Measurements from ENCODE around the gene RTBDN.
A peak's percentile ranks its signal among the peaks of the same experiment; 100 is the strongest.

The RTBDN gene

DNA sequence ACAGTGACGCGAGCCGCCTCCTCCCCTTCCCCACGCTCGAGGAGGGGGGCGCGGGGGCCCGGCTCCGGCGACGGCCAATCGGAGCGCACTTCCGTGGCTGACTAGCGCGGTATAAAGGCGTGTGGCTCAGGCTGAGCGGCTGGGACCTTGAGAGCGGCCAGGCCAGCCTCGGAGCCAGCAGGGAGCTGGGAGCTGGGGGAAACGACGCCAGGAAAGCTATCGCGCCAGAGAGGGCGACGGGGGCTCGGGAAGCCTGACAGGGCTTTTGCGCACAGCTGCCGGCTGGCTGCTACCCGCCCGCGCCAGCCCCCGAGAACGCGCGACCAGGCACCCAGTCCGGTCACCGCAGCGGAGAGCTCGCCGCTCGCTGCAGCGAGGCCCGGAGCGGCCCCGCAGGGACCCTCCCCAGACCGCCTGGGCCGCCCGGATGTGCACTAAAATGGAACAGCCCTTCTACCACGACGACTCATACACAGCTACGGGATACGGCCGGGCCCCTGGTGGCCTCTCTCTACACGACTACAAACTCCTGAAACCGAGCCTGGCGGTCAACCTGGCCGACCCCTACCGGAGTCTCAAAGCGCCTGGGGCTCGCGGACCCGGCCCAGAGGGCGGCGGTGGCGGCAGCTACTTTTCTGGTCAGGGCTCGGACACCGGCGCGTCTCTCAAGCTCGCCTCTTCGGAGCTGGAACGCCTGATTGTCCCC, 42.9 kb downstream of the RTBDN start, which contains the start of gene JUNB:
Gene JUNB, plus strand, starts transcription at position 142 of the 706 bp plus-strand sequence. Its CDS starts 286 bp downstream, at position 428.
- DNase-seq: peak; percentile 97

DNA sequence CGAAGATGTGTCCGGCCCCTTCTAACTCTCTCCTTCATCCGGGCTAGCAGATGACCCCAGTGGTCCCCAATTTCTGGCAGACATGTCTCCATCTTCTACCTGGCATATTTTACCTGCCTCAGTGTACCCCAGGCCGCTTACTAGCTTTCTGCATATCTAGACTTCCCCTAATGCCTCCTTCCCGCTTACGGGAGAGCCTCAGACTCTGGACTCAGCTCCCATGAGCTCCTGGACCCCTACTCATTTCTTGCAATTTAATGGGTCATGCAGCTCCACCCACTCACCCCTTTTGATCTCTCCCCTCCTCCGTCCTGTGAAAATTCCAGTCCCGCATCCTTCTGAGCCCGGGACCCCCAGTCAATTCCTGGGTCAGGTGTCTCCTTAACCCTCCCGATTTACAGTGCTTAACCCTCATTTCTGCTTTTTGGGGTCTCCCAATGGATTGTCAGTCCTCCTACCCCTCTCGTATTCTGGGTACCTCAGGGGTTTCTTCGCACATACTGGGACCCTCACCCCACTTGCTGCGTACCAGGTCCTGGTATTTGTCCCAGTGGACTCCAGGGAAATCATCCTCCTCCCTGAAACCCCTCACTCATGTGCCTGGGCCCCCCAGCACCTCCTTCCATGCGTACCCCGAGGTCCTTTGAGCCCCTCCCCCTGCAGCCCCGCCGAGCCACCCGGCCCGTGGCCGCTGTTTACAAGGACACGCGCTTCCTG, 43.6 kb downstream of the RTBDN start:
- no peak for DNase-seq

DNA sequence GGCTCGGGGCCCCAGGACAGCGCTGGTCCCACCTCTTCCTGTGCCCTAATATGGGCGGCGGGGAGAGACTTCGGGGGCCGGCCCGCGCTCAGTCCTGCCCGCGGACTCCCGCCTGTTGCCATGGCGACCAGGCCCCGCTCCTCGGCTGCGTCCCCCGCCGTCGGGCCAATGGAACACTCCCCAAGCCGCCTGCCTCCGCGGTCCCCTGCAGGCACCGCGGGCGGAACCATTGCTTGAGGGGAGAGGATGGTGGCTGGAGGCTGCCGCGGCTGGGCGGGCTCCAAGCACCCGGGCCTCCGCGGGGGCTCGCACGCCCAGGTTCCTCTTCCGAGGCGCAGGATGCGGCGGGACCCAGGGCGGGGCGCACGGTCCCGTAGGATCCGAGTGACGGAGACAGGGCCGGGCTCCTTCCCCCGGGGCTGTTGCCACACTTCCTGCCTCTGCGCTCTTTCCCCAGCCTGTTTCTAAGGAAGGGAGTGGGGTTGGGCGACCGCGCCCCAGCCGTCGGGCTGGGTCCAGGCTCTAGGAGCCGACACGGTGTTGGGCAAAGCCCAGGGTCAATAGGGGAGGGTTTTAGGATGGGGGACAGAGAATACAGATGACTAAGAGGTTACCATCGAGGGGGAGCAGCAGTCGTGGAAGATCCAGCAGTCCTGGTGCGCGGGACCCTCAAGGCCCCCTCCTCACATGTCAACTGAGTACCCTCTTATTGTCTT, 44.3 kb downstream of the RTBDN start:
- DNase-seq: peak; percentile 86

DNA sequence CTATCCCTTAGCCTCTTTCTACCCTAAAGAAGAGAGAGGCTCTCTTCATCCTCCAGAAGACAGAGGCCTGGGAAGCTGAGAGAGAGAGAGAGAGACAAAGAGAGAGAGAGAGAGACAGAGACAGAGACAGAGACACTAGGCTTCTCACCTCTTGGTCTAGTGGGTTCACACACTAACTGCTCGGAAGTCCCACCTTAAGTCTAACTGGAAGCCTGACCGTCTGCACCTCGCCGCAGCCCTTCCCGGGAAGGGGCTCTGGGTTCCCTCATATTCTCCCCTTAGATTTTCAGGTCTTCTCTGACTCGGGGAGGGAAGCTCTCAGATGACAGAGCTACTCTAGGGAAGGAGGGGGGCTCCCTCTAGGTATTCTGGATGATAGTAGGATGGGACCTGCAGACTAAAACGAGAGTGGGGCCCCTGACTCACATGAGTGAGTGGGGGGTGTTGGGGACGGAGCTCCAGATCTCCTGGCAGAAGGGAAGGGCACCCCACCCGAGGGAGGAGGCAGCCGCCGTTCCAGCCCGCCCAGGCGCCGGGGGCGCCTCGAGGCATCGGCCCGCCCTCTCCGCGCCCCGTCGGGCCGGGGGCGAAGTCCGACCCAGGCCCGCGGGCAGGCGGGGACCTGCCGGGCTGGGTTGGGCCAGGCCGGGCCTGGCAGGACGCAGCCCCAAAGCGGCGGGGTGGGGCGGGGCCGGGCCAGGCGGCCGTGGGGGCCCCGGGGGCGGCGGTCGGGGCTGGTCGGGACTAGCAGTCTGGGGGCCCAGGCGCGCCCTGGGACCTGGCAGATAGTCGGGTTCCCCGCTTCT, 45.1 kb downstream of the RTBDN start:
- DNase-seq: peak; percentile 28

DNA sequence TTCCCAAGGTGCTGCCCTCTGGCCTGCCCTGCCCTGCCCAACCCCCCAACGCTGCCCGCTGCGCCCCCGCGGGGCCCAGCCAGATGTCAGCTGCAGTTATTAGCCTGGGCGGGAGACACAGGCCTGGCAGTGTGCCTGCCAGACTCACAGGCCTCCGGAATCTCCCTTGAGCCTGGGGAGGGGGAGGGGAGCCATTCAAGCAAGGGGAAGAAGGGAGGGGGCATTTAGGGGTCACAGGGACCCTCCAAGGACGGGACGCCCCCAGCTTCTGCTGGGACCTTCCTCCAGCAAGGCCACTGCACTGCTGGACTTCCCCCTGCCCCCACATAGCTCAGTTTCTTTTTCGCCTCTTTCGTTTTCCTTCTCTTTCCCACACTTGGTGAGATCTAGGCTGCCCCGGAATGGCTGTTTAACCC, 45.7 kb downstream of the RTBDN start:
- peak; percentile 56 for DNase-seq

DNA sequence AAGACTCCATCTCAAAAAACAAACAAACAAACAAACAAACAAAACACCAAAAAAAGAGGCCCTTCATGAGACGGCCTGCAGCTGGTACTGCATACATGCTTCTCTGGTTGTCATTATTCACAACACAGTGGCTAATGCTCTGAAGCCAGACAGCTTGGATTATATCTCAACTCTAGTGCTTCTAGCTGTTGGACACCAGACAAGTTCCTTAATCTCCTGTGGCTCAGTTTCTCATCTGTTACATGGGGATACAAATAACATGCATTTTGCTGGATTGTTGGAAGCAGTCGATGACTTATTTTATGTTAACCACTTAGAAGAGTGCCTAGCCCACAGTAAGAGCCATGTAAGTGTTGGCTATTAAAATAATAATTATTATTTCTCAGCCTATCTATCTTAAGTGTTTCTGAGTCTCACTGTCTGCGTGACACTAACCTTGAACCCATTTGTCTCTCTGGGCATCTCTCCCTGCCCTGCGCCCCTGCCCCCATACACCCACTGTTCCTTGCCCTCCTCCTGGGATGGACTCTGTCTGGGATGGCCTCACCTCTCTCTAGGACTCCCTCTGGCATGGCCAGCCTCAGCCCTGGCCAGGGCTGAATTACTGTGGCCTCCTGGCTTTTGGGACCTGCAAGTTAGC, 46.2 kb downstream of the RTBDN start:
- no peak for DNase-seq

DNA sequence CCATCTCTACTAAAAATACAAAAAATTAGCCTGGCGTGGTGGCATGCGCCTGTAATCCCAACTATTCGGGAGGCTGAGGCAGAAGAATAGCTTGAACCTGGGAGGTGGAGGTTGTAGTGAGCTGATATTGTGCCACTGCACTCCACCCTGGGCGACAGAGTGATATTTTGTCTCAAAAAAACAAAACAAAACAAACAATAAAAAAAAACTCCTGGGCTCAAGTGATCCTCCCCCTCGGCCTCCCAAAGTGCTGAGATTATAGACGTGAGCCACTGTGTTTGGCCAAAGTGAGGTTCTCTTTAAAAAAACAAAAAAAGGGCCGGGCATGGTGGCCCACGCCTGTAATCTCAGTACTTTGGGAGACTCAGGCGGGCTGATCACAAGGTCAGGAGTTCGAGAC, 46.9 kb downstream of the RTBDN start:
- DNase-seq: no peak

DNA sequence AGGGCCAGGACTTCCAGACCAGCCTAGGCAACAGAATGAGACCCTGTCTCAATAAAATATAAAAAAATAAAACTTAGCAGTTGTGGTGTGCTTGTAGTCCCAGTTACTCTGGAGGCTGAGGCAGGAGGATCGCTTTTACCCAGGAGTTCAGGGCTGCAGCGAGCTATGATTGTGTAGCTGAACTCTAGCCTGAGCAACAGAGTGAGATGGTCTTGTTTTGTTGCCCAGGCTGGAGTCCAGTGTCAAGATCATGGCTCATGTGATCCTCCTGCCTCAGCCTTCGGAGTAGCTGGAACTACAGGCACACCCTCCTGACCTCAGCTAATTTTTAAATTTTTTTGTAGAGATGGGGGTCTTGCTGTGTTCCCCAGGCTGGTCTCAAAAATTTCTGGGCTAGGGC, 47.4 kb downstream of the RTBDN start:
- no peak for DNase-seq

DNA sequence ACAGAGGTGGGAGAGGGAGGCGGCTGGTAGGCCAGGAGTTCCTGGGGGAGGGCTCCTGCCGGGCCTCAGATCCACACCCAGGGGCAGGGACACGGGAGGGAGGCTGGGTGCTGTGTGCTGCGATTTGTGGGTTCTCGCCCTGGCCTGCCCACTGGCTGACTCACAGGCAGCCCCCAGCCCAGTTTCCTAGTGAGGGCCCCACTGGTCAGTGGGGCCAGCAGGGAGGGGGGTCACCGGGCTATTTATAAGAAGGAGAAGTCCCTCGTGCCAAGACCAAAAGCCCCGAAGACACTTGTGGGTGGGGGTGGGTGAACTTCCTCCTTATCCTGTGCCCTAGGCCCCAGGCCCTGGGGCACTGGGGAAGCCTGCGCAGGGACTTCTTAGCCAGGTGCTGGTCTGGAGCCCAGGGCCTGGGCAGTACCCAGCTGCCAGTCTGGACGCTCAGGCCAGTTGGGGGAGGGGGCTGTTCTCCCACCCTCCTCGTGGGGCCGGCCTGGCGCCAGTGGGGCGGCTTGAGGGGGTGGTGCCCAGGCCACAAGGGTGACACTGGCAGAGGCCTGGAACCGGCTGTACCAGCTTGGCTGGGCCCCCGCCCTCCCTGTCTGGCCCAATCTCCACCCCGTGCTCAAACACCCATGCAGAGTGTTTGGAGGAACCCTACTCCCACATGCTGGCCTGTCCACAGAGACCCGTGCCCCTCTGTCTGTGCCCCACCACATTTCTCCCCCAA, 48.1 kb downstream of the RTBDN start:
- no peak for DNase-seq

DNA sequence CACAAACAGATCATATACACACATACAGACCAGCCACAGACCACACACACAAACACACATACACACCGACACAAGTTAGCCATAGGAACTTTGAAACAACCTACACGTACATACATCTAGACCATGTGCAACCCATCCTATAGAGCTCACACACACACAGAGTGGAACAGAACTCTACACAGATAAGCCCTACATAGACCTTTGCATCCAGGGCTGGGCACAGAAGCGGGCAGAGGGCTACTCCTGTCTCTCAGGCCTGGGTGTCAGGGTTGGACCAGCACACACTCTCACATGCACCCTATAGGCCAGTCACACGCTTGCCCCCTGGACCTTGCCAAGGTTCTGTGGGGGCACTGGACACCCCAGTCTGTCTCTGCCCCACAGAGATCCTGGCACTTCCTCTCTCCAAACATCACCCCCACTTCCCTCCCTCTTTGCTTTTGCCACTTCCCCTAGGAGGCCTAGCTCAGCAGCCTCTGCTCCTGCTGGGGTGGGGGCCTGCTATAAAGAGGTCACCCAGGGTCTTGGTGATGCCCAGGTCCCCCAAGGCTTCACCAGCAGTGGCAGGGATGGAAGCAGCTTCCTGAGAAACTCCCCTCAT, 48.8 kb downstream of the RTBDN start:
- no peak for DNase-seq

DNA sequence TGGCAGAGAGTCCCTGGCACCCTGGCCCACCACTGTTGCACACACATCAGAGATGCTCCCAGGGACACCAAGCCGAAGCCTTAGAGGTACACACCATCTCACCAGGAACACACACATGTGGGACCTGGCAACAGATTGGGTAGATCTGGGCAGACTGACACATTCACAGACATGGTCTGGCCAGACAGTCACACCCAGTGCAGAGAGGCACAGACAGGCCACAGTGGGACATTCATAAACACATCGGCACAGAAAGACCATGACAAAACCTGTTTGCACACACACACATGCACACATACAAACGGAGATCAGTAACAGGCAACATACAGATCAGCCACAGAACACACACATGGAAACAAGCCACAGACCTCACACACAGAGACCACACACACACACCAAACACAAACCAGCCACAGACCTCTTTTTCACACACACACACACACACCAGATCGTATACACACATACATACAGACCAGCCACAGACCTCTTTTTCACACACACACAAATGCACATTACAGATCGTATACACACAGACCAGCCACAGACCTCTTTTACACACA, 49.4 kb downstream of the RTBDN start:
- peak; percentile 34 for DNase-seq

DNA sequence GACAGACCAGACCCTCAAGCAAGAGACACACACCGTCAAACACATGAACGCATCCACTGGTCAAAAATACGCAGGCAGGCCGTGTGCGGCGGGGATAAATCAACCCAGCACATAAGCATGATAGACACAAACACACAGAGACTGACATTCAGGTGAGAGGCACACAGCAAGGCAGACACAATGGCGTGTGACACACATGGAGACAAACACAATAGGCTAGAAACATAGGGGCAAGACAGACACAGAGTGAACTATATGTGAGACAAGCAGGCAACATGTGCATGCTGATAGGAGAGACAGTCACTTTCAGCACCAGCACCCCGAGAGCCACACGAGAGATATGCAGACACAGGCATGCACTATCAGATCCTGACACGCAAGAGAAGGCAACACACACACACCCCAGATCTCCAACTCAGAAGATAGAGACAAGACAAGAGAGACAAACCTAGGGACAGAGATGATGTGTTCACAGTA, 49.9 kb downstream of the RTBDN start:
- DNase-seq: no peak

DNA sequence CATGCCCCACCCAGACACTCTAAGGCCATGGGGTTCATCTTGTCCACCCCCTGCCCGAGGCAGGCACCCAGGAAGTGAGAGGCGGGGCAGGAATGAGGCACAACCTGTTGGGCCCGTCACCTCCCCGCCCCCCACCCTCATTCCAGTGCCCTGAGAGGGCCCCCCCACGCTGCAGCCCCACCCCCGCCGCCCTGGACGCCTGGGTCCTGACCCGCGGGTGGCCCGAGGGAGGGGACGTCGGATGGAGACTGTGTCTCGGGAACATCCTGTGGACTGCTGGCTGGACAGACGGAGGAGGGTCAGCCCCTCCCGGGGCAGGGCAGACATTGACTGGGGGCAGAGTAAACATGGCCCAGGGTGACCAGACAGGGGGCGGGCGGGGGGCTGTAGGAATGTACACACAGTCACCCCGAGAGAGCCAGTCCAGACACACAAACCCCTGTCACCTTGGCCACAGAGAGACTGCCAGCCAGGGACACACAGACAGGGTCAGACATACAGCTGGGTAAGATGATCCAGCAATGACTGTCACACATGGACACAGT, 50.5 kb downstream of the RTBDN start:
- no peak for DNase-seq

DNA sequence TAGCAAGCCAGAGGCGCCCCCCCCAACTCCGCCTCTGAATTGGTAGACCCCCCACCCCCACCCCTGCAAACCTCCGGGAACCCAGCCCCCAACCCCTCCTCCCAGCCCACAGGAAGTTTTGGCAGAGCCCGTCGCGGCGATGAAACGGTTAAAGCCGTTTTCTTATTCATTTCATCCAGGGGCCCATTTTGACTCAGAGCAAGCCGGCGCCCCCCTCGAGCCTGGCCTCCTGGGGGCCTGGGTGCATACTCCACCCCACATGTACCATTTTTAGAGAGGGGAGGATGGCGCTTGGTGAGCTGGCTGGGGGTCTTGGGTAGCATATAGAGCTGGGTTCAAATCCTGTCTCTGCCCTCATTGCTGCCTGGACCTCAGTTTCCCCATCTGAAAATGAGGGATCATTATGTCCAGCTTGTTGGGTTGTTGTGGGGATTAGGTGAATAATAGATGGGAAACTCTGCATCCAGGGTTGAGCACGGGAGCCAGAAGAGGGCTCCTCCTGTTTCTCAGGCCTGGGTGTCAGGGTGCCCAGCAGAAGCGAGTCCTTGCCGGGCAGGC, 51.0 kb downstream of the RTBDN start:
- peak; percentile 23 for DNase-seq

DNA sequence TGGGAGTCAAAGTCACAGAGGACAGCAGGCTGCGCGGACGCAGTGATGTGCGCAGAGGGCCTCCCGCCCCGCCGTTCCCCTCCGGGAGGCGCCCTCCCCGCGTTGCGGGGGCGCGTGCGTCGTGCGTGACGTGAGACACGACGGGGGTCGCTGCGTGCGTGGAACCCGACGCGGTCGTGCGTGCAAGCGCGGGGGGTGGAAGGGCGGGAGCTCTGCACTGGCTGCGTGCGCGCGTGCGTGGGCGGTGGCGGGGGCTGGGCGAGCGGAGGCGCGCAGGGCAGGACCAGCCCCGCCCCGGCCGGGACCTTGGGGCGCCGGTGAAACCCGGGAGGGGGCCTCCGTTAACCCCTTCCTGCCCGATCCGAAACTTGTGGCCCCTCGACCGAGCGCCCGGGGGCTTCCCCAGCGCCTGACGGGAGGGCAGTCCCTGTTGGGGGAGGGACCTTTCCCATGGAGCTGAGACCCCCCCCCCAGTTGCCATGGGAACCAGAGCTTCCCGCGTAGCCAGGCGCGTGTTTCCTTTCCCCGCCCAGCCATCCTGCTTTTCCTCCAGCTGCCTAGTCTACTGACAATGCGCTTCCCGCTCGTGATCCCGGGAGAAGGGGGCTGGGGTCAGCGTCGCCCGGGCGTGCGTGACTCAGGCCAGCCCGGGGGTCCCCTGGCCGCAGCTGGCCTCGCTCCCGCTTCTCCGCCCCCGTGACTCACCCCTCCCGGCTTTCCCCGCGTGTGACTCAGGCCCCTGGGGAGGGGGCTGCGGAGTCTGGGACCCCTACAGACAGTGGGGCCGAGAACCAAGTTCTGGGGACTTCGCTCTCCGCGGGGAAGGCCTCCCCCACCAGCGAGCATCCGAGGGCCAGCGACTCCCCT, 51.7 kb downstream of the RTBDN start:
- DNase-seq: peak; percentile 95

DNA sequence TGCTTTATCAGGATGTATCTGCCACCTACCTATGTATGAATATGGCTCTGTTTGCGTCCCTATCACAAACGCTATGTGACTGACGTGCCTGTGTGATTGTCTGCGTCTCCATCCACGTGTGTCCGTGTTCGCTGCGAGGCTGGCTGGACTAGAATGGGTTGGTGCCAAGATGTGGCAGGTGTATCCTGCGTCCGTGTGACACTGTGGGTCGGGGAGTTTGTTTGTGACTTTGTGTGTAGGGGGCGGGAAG, 52.3 kb downstream of the RTBDN start:
- DNase-seq: peak; percentile 91

DNA sequence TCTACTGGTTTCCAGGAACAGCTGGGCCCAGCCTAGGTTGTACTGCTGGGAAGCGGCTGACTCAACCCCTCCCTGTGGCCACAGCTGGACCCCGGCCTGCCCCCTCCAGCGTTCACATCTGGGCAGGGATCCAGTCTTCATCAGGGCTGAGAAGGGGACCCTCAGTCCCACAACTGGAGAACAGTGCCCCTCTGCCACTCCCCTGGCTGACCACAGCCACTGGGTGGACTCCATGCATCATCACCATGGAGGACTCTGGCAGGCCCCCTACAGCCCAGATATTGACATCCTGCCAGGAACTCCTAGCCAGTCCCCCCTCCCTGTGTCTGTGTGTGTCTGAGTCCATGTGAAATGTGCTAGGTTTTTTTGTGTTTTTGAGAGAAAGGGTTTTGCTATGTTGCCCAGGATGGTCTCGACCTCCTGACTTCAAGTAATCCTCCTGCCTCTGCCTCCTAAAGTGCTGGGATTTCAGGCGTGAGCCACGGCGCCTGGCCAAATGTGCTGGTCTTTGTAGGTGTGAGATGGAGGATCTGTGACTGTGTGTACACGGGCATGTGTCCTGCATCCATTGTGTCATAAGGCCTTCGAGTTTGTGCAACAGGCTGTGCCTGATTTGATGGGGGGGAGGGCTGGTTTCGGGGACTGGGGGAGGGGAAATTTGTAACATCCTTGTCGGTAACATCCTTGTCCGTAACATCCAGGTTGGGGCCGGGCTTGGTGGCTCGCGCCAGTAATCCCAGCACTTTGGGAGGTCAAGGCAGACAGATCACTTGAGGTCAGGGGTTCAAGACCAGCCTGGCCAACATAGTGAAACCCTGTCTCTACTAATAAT, 55.0 kb downstream of the RTBDN start:
- no peak for DNase-seq

DNA sequence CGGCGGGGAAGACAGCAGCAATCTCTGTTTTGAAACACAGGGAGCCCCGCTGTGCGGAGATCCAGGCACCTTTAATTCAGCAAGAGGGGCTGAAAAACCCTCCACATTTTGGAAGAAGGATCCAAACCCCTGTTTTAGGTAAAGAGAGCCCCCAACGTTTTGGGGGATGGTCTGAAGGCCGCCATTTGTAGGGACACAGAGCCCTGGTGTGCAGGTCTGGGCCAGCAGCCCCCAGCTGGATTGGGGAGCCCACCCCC, 55.5 kb downstream of the RTBDN start:
- DNase-seq: no peak

Measured in effector CD4-positive, alpha-beta T cell (primary cell).